Stimulated activated CD4-positive, alpha-beta T cell treated with anti-CD3 and anti-CD28 coated beads, Interleukin-15, amount 100 ng/mL, for 1 hour (primary cell): ENCODE measurements around the gene C12orf43.

Experiments
- DNase-seq, 2 donors: peaks; one replicate each; pipeline ENCODE4 v3.0.0-alpha.2; 2020; ENCODE audit warnings: low read depth in 1 of 2, low spot score in 1 of 2

The C12orf43 gene

GRCh38 chr12:121033625-121034349 lies 17.5 kb upstream of the C12orf43 start:
- peak in 1 of 2 donors; percentile 31 for DNase-seq

- no peak for DNase-seq
These were observed 14.4 kb upstream of the C12orf43 start for GRCh38 chr12:121030576-121031212.

GRCh38 chr12:121026274-121027045 lies 10.2 kb upstream of the C12orf43 start:
- no peak for DNase-seq

- DNase-seq: no peak
These were observed 9.3 kb upstream of the C12orf43 start for GRCh38 chr12:121025442-121026226.

- DNase-seq: no peak
These were observed 7.5 kb upstream of the C12orf43 start for GRCh38 chr12:121023799-121024198.

- DNase-seq: no peak
These were observed 6.4 kb upstream of the C12orf43 start for GRCh38 chr12:121022713-121023112.

- DNase-seq: no peak
These were observed 5.5 kb upstream of the C12orf43 start for GRCh38 chr12:121021754-121022153.

GRCh38 chr12:121018860-121019617 lies 2.8 kb upstream of the C12orf43 start:
- DNase-seq: no peak

GRCh38 chr12:121017966-121018491 lies 1.7 kb upstream of the C12orf43 start:
- DNase-seq: no peak

- DNase-seq: no peak
These were observed 2.6 kb downstream of the C12orf43 start for GRCh38 chr12:121013715-121014114.

- DNase-seq: no peak
These were observed 4.5 kb downstream of the C12orf43 start for GRCh38 chr12:121011820-121012219.

- DNase-seq: no peak
These were observed 5.4 kb downstream of the C12orf43 start for GRCh38 chr12:121010860-121011259.

- no peak for DNase-seq
These were observed 6.5 kb downstream of the C12orf43 start for GRCh38 chr12:121009741-121010140.

GRCh38 chr12:121008347-121009098 lies 7.8 kb downstream of the C12orf43 start:
- DNase-seq: no peak

GRCh38 chr12:121005346-121005815 lies 10.9 kb downstream of the C12orf43 start:
- peak in 1 of 2 donors; percentile 29 for DNase-seq

GRCh38 chr12:121004253-121004815 lies 12.0 kb downstream of the C12orf43 start:
- DNase-seq: no peak

GRCh38 chr12:121003650-121004049 lies 12.6 kb downstream of the C12orf43 start:
- DNase-seq: no peak

- DNase-seq: no peak
These were observed 14.3 kb downstream of the C12orf43 start for GRCh38 chr12:121001841-121002483.

- DNase-seq: no peak
These were observed 15.2 kb downstream of the C12orf43 start for GRCh38 chr12:121001060-121001459.
